ENCODE results near the gene MTA3. TPM values are rescaled to one million over a fixed set of nuclear protein-coding genes. Genes with fewer than 3 reads are reported as not detected.

The MTA3 gene
- total and polyA plus RNA-seq, 8 donors: 16.8 to 28.1 (median 21.6) TPM

DNA sequence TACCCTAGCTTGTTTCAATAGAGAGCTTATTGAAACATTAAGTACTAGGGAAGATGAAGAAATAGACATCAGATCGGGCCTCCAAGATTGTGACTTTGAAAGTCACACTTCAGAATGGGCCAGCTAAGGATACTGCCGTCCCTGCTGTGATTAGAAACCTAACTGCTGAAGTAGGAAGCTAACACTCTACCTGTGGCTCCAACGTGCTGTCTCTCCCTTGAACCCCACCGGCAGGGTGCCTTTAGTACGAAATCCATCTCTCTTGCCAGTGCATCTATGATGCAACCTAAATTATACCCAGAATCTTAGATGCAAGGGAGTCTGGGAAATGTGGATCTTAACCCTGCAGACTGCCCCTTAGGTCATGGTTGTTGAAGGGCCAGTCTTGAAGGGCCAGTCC, 116.9 kb downstream of the MTA3 start:
- Histone ChIP-seq H3K4me1 (no peaks in the 10 kb centered on the region), H3K27me3 (no peaks in the 10 kb centered on the region), H3K36me3 (peaks cover 0 to 6% (median 2%) of the 10 kb centered on the region in 3 donors), H3K27ac (no peak overlapping the region), H3K9me3 (no peaks in the 10 kb centered on the region), H3K4me3 (no peak overlapping the region)
- WGBS, 2 donors: 87 to 95% methylated on average over 5 of the region's 5 CpGs
- DNase-seq: no peak
- no peak for ATAC-seq
- intact Hi-C loops (cut with DNase I): no loop called here
- FAIRE-seq: no peak
- TF ChIP-seq, protein P1, sequence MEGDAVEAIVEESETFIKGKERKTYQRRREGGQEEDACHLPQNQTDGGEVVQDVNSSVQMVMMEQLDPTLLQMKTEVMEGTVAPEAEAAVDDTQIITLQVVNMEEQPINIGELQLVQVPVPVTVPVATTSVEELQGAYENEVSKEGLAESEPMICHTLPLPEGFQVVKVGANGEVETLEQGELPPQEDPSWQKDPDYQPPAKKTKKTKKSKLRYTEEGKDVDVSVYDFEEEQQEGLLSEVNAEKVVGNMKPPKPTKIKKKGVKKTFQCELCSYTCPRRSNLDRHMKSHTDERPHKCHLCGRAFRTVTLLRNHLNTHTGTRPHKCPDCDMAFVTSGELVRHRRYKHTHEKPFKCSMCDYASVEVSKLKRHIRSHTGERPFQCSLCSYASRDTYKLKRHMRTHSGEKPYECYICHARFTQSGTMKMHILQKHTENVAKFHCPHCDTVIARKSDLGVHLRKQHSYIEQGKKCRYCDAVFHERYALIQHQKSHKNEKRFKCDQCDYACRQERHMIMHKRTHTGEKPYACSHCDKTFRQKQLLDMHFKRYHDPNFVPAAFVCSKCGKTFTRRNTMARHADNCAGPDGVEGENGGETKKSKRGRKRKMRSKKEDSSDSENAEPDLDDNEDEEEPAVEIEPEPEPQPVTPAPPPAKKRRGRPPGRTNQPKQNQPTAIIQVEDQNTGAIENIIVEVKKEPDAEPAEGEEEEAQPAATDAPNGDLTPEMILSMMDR (IDR thresholded peaks at IDR 0.05): no peak

- WGBS, 2 donors: 91 to 98% methylated on average over 2 of the region's 2 CpGs
- no peak for FAIRE-seq
- H3K27ac ChIP-seq: no peak overlapping the region
Observed at GRCh38 chr2:42693013-42693615, 124.7 kb downstream of the MTA3 start.

DNA sequence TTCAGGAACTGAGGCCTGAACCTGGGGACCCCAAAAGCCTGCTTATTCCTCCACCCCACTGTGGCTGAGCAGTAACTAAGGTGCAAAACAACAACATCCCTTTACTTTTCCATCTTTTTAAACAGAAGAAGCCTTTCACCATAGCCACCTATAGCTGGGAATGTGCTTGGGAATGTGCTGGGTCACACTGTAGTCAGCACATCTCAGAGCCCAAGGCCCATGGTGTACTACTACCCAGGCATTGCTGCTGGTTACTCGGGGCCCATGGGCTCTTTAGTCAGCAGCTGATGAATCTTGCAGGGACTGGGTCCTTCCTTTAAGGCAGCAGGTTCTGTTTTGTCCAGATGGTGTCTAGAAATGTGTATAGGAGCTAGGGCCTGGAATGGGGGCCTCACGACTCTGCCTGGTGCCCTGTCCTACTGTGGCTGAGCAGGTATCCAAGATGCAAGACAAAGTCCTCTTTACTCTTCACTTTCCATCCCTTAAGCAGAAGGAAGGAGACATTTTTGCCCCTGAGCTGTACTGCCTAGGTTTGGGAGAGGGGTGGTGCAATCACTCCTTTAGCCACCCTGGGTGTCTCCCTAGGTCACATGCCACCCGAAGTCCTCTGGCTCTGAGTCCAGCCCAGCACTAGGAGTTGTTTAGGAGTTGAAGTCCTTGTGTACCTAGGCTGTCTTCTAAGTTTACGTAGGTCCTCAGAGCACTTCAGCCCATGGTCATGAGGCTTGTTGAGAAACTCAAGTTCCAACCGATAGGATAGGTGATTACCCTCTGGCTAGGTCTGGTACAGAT, 125.5 kb downstream of the MTA3 start:
- Histone ChIP-seq H3K4me1 (no peaks in the 10 kb centered on the region), H3K27ac (no peak overlapping the region), H3K4me3 (no peak overlapping the region), H3K27me3 (no peaks in the 10 kb centered on the region), H3K36me3 (no peaks in the 10 kb centered on the region), H3K9me3 (no peaks in the 10 kb centered on the region)
- no peak for ATAC-seq
- FAIRE-seq: no peak
- DNase-seq: no peak
- intact Hi-C loops (cut with DNase I): no loop called here
- WGBS, 2 donors: 91 to 95% methylated on average over 5 of the region's 5 CpGs
- TF ChIP-seq, protein P1 (IDR thresholded peaks at IDR 0.05): no peak

More at GRCh38 chr2:42693013-42693615, 124.7 kb downstream of the MTA3 start:
- H3K4me1 ChIP-seq: no peaks in the 10 kb centered on the region
- DNase-seq (no peak), ATAC-seq (no peak)
- intact Hi-C loops (cut with DNase I): no loop called here
- TF ChIP-seq, protein P1 (IDR thresholded peaks at IDR 0.05): no peak
- no peaks in the 10 kb centered on the region for H3K36me3 ChIP-seq
- no peak overlapping the region for H3K4me3 ChIP-seq
- H3K27me3 ChIP-seq: no peaks in the 10 kb centered on the region
- no peaks in the 10 kb centered on the region for H3K9me3 ChIP-seq

- FAIRE-seq (no peak), ATAC-seq (no peak), DNase-seq (no peak)
- intact Hi-C loops (cut with DNase I): no loop called here
- TF ChIP-seq, protein P1 (IDR thresholded peaks at IDR 0.05): no peak
- Histone ChIP-seq H3K36me3 (no peaks in the 10 kb centered on the region), H3K27ac (no peak overlapping the region), H3K4me1 (no peaks in the 10 kb centered on the region), H3K4me3 (no peak overlapping the region), H3K27me3 (no peaks in the 10 kb centered on the region), H3K9me3 (no peaks in the 10 kb centered on the region)
Observed at GRCh38 chr2:42696987-42697386, 128.6 kb downstream of the MTA3 start.

DNA sequence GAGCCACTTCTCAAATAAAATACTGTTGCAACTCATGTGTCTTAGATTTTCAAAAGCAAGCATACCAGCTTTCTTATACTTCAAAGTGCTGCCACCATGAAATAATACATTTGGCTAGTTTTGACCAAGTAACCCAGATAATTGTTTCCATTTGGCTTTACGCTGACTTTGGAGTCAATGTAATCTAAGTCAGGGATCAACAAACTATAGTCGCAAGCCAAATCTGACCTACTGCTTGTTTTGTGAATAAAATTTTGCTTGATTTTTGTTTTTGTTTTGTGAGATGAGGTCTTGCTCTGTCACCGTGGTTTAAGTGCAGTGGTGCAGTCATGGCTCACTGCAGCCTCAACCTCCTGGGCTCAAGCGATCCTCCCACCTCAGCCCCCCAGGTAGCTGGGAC, 130.5 kb downstream of the MTA3 start:
- H3K9me3 ChIP-seq: no peaks in the 10 kb centered on the region
- DNase-seq: no peak
- intact Hi-C loops (cut with DNase I): no loop called here
- ATAC-seq: no peak
- 94 to 95% methylated on average over 4 of the region's 4 CpGs for WGBS, 2 donors
- TF ChIP-seq, protein P1 (IDR thresholded peaks at IDR 0.05): no peak
- no peak overlapping the region for H3K27ac ChIP-seq
- H3K4me1 ChIP-seq: no peaks in the 10 kb centered on the region
- no peak for FAIRE-seq
- H3K4me3 ChIP-seq: no peak overlapping the region
- no peaks in the 10 kb centered on the region for H3K36me3 ChIP-seq
- H3K27me3 ChIP-seq: no peaks in the 10 kb centered on the region
